ENCODE results near the gene RPL13. TPM values are rescaled to one million over a fixed set of nuclear protein-coding genes. Genes with fewer than 3 reads are reported as not detected.

Gene RPL13
- total RNA-seq, 1 experiment from 2014 or later: 2,157 TPM

- WGBS (ENCODE audit: extremely low coverage, insufficient read length, low lambda C conversion rate): no CpG with 5 or more reads among the region's 28 CpGs
- Mint-ChIP-seq H3K4me1 (no peaks in the 10 kb centered on the region), H3K27ac (no peak overlapping the region), H3K36me3 (ENCODE audit: insufficient read depth in 1 of 3, low read depth in 3 of 3) (peaks cover 18 to 86% (median 84%) of the 10 kb centered on the region in 3 experiments; a peak in 6 of 7 replicates), H3K4me3 (no peak overlapping the region), H3K27me3 (ENCODE audit: low read depth) (no peaks in the 10 kb centered on the region), H3K9me3 (no peaks in the 10 kb centered on the region; a peak in 1 of 5 replicates)
- H2AK5ac ChIP-seq (ENCODE audit: insufficient read length, low read length): no peak overlapping the region
- no peak overlapping the region for H4K8ac ChIP-seq (replicated peaks; ENCODE audit: insufficient read length, low read depth, low read length)
- H2BK5ac ChIP-seq (ENCODE audit: insufficient read length, low read length): no peak overlapping the region
- no peak overlapping the region for H3K27ac ChIP-seq (ENCODE audit: insufficient read length, low read depth, low read length)
- no peak overlapping the region for H3K14ac ChIP-seq (ENCODE audit: insufficient read depth, low read length)
- no peaks in the 10 kb centered on the region for H3K79me1 ChIP-seq (ENCODE audit: insufficient read depth, low read depth, low read length, poor library complexity, severe bottlenecking)
- no peak overlapping the region for H3K4ac ChIP-seq (ENCODE audit: low read depth, low read length)
- no peaks in the 10 kb centered on the region for H3K79me2 ChIP-seq (ENCODE audit: insufficient read depth, low read length)
- no peak overlapping the region for H4K91ac ChIP-seq (ENCODE audit: insufficient read length, low read depth, low read length)
- H2BK20ac ChIP-seq (ENCODE audit: low read depth, low read length, poor library complexity, severe bottlenecking): no peak overlapping the region
- no peak for DNase-seq
- H3K27me3 ChIP-seq (ENCODE audit: insufficient read depth, low read length): no peaks in the 10 kb centered on the region
- TF ChIP-seq, protein P1, sequence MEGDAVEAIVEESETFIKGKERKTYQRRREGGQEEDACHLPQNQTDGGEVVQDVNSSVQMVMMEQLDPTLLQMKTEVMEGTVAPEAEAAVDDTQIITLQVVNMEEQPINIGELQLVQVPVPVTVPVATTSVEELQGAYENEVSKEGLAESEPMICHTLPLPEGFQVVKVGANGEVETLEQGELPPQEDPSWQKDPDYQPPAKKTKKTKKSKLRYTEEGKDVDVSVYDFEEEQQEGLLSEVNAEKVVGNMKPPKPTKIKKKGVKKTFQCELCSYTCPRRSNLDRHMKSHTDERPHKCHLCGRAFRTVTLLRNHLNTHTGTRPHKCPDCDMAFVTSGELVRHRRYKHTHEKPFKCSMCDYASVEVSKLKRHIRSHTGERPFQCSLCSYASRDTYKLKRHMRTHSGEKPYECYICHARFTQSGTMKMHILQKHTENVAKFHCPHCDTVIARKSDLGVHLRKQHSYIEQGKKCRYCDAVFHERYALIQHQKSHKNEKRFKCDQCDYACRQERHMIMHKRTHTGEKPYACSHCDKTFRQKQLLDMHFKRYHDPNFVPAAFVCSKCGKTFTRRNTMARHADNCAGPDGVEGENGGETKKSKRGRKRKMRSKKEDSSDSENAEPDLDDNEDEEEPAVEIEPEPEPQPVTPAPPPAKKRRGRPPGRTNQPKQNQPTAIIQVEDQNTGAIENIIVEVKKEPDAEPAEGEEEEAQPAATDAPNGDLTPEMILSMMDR (conservative IDR thresholded peaks at IDR 0.05): peak; percentile 19; the same call in 1 of the 3 replicates
- no peak overlapping the region for H2BK15ac ChIP-seq (ENCODE audit: low read depth, low read length)
- no peak overlapping the region for H3T11ph ChIP-seq (ENCODE audit: low read length)
- no peaks in the 10 kb centered on the region for H3K23me2 ChIP-seq (ENCODE audit: insufficient read length, low read depth, low read length, poor library complexity, severe bottlenecking)
- no peak overlapping the region for H2AFZ ChIP-seq (ENCODE audit: low read length)
- H3K9ac ChIP-seq (ENCODE audit: extremely low read depth, insufficient read length, low read length): no peak overlapping the region
- H2BK12ac ChIP-seq (ENCODE audit: insufficient read length, low read depth, low read length): no peak overlapping the region
- H2BK120ac ChIP-seq (ENCODE audit: low read depth, low read length, poor library complexity, severe bottlenecking): no peak overlapping the region
- no peak overlapping the region for H3K23ac ChIP-seq (ENCODE audit: insufficient read length, low read depth, low read length)
- no peaks in the 10 kb centered on the region for H3K4me1 ChIP-seq (ENCODE audit: insufficient read depth, low read length)
- no peak overlapping the region for H3K18ac ChIP-seq (ENCODE audit: insufficient read length, low read depth, low read length)
- H4K20me1 ChIP-seq (ENCODE audit: control insufficient read depth, insufficient read depth, insufficient read length): no peaks in the 10 kb centered on the region
- H3K56ac ChIP-seq (ENCODE audit: insufficient read length, low read depth, low read length): no peak overlapping the region
- H4K5ac ChIP-seq (ENCODE audit: insufficient read length, low read depth, low read length): no peak overlapping the region
- H3K9me3 ChIP-seq (ENCODE audit: control insufficient read depth, low read depth, low read length): no peaks in the 10 kb centered on the region
- no peak overlapping the region for H3K4me2 ChIP-seq (ENCODE audit: insufficient read depth, insufficient read length, low read length)
Observed at GRCh38 chr16:89548344-89549006, 12.0 kb upstream of the RPL13 start.
